ENCODE results near the gene TUSC2.

DNA sequence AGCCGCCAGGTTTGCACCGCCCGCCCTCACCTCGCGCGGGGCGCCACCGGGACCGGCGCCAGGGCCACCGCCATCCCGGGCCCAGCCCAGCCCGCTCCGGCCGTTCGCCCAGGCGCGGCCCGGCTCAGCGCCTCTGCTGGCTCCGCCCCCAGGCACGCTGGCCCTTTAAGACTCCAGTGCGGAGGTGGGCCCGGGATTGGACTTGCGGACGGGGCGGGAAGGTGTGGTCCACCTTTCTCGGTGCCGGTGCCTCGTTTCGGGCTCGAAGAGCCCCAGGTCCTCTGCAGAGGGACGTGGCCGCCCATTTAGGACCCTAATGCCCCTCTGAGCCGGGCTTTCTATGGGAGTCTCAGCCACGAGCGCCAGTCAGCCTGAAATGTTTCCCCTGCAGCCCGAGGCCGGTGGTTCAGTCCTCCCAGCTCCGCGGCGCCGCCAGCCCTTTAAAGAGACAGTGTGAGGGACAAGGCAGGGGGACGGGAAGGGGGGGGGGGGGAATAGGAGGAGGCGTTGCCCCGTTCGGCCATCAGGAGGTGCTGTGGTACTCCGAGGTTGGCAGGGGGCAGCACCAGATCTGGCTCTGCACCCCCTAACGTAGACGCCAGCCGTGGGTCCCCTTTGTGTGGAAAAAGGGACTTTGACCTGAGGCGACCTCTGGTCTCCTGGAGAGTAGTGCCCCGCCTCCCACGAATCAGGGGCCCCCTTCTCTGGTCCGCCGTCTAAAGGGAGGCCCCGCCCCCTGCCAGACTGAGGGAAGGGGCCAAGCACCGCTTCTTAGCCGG, 6.5 kb downstream of the TUSC2 start:
- TF ChIP-seq, protein P1, sequence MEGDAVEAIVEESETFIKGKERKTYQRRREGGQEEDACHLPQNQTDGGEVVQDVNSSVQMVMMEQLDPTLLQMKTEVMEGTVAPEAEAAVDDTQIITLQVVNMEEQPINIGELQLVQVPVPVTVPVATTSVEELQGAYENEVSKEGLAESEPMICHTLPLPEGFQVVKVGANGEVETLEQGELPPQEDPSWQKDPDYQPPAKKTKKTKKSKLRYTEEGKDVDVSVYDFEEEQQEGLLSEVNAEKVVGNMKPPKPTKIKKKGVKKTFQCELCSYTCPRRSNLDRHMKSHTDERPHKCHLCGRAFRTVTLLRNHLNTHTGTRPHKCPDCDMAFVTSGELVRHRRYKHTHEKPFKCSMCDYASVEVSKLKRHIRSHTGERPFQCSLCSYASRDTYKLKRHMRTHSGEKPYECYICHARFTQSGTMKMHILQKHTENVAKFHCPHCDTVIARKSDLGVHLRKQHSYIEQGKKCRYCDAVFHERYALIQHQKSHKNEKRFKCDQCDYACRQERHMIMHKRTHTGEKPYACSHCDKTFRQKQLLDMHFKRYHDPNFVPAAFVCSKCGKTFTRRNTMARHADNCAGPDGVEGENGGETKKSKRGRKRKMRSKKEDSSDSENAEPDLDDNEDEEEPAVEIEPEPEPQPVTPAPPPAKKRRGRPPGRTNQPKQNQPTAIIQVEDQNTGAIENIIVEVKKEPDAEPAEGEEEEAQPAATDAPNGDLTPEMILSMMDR (IDR thresholded peaks at IDR 0.05; ENCODE audit: poor library complexity), result peak; percentile 67
- TF ChIP-seq EZH2 (IDR thresholded peaks at IDR 0.05; ENCODE audit: borderline replicate concordance), result no peak
- TF ChIP-seq EZH2phosphoT487 (IDR thresholded peaks at IDR 0.05; ENCODE audit: low read depth, severe bottlenecking, unreplicated experiment), result no peak

Measured in hepatocyte (in vitro differentiated cells).